ENCODE data around the gene SESN1. TPM values are rescaled to one million over a fixed set of nuclear protein-coding genes. Genes with fewer than 3 reads are reported as not detected.

SESN1 gene
- total and polyA plus RNA-seq, 9 of the 15 experiments (the other 6 are each of a cell fraction or from before 2014, with no cell fraction given) = 3.1 to 13.0 (median 7.4) TPM

GRCh38 chr6:108947114-108947854 lies 147.4 kb downstream of the SESN1 start:
- H3K36me3 ChIP-seq (ENCODE audit: control insufficient read depth, insufficient read depth, low read length) = no peaks in the 10 kb centered on the region
- H3K27ac ChIP-seq (ENCODE audit: extremely low read depth, low read depth, low read length) = no peak overlapping the region
- FAIRE-seq (no peak), DNase-seq (ENCODE audit: extremely low read depth in 1 of 4, low spot score in 3 of 4) (no peak), ATAC-seq (no peak)
- H3K27me3 ChIP-seq (ENCODE audit: control insufficient read depth in 2 of 2, insufficient read depth in 2 of 2, low read length in 2 of 2) = peaks cover 18 to 44% of the 10 kb centered on the region in 2 experiments; a peak in 4 of 5 replicates
- H3K79me2 ChIP-seq (ENCODE audit: control insufficient read depth, insufficient read depth, low read length) = no peaks in the 10 kb centered on the region
- WGBS (ENCODE audit: insufficient coverage, low coverage, missing lambda C conversion rate) = 4% methylated on average over 5 of the region's 5 CpGs
- CTCF ChIA-PET (ENCODE audit: low intra/inter-chr PET ratio) = no interaction called here
- intact Hi-C loops (cut with micrococcal nuclease) (no loop called here), in situ Hi-C loops (cut with MboI) (no loop called here)
- no peak overlapping the region for H3K9ac ChIP-seq (ENCODE audit: insufficient read depth in 1 of 2, low read depth in 2 of 2, low read length in 2 of 2)
- H4K20me1 ChIP-seq (replicated peaks; ENCODE audit: control insufficient read depth, insufficient read depth, low read length) = no peaks in the 10 kb centered on the region
- no peak overlapping the region for H3K4me2 ChIP-seq (ENCODE audit: insufficient read depth, low read length)
- no peak overlapping the region for H3K4me3 ChIP-seq
- H3K4me1 ChIP-seq (replicated peaks in 1 of 2; ENCODE audit: control insufficient read depth in 2 of 2, insufficient read depth in 2 of 2, low read length in 2 of 2) = no peaks in the 10 kb centered on the region; a peak in 1 of 5 replicates
- no peak overlapping the region for H2AFZ ChIP-seq (ENCODE audit: low read depth, low read length)
- H3K9me3 ChIP-seq (replicated peaks; ENCODE audit: control insufficient read depth, insufficient read depth, low read depth, low read length) = no peaks in the 10 kb centered on the region
- BruUV-seq (replicated peaks) = no TSS peak
- POLR2A ChIA-PET = interaction anchor here (1.1 kb wide), 1 partner anchor 38 kb away, joined by 3 read pairs; no protein-coding TSS in a partner anchor
- no peaks in the 10 kb centered on the region for H3K9me1 ChIP-seq (ENCODE audit: control insufficient read depth, insufficient read depth, low read length)
- TF ChIP-seq TFE3 (CRISPR knock-in tag; IDR thresholded peaks at IDR 0.05) (no peak), BDP1 (IDR thresholded peaks at IDR 0.05; ENCODE audit: insufficient read depth, insufficient read length) (no peak), MTF1 (CRISPR knock-in tag; IDR thresholded peaks at IDR 0.05; ENCODE audit: borderline replicate concordance) (no peak), PHF21A (IDR thresholded peaks at IDR 0.05; ENCODE audit: borderline replicate concordance, low read depth) (no peak), ZNF407 (IDR thresholded peaks at IDR 0.05; ENCODE audit: low read depth) (no peak), CBX8 (IDR thresholded peaks at IDR 0.05; ENCODE audit: borderline replicate concordance, extremely low read depth, low read depth, low read length, poor library complexity, severe bottlenecking) (no peak), KDM5B (IDR thresholded peaks at IDR 0.05; ENCODE audit: insufficient replicate concordance, low read depth, low read length) (no peak), MBD2 (IDR thresholded peaks at IDR 0.05; ENCODE audit: borderline replicate concordance, low read depth) (no peak), POLR2G (IDR thresholded peaks at IDR 0.05; ENCODE audit: low read depth, low read length) (no peak), MEF2D (tag; conservative IDR thresholded peaks at IDR 0.05; ENCODE audit: low read depth) (no peak), SIX5 (IDR thresholded peaks at IDR 0.05; ENCODE audit: borderline replicate concordance in 1 of 2, insufficient read depth in 1 of 2, low read depth in 1 of 2, low read length in 2 of 2) (no peak)
